ENCODE measurements around the gene SETBP1.

SETBP1 gene

GRCh38 chr18:44998360-44998759, 317.7 kb downstream of the SETBP1 start:
- DNase-seq = no peak

DNA sequence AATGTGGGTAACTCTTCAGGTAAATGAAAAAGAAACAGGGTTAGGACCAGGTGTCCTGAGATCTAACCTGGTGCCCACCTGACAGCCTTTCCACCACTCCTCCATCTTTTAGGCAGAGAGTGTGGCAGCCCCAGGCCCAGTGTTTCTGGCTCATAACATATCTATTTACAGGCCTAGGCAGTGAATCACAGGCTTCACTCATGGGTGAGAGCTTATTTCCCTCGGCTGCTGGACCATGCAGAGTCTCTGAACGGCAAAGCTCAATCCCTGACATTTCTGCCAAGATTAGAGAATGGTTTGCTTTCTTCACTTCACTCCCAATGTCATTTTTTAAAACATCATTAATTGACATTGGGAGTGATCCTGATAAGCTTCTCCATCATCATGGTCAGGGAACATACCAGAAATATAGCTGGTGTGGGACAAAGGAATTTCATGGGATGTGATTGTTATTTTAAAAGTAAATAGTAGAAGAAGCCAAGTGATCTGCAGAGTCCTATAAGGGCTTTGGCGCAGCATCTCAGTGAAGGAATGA, 323.9 kb downstream of the SETBP1 start:
- DNase-seq = no peak

GRCh38 chr18:45006934-45007333, 326.2 kb downstream of the SETBP1 start:
- no peak for DNase-seq

DNA sequence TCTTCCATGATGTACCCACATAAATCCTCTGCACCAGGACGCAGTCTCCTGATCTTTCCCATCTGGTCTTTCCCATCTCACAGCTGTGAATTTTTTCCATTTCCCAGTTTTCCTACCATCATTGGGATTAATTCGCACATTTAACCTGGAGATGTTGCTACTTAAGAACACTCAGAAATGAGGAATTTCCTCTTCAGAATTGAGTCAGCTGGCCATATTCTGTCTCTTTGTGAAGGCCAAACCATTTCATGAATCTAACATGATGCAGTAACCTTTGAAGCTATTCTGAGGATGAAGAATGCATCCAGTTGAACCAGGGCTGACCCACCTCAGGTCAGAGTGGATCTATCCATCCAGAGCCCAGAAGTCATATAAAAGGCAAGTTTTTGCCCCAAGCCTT, 326.8 kb downstream of the SETBP1 start:
- DNase-seq = no peak

DNA sequence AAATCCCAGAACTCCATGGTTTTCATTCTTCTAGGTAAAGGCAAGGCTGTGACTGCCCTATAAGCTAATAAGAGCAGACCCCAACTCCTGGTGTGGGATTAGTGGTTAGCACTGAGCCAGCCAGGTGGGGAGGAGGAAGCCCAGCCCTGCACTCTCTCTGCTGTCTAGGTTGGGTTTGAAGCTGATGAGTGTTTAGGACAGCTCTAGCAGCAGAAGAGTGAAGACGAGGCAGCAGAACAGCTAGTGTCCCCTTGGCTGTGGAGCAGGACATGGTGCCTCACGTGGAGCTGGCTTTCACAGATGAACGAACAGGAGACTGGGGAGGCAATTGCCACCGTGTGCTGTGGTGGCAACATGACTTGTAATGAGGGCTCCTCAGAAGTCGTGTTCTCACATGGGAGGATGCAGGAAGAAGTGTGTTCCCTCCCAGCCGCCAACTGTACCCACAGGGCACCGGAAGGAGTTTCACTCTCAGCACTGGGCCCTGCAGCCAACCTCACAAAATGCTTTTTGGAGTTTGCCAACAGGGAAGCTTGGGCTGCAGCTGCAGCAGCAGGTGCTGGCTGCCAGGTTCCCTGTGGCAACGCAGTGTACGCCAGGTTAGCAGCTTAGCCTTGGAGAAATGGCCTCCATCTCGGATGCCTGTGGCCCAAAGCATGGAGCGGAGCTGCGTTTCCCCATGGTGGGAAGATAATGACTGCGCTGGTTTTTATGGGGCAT, 328.2 kb downstream of the SETBP1 start:
- DNase-seq = no peak

- DNase-seq = no peak
Observed at GRCh38 chr18:45009756-45010155, 329.1 kb downstream of the SETBP1 start.

DNA sequence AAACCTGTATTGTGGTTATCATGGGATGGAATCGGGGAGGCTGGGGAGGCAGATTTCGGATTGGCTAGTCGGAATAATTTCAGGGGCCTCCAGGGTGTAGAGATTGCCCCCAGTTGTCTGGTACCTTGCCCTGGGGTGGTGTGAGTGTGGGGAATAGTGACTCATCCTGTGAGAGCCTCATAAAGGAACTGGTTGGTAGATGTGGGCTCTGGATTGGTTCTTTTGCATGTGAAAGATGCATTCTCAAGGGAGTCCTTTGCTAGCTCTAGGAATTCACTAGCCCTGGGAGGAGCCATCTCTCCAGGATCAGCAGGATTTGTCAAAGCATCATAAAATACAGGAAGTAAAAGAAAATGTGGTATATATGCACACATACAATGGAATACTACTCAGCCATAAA, 331.6 kb downstream of the SETBP1 start:
- no peak for DNase-seq

GRCh38 chr18:45014047-45014501, 333.4 kb downstream of the SETBP1 start:
- no peak for DNase-seq

GRCh38 chr18:45015788-45016128, 335.1 kb downstream of the SETBP1 start:
- no peak for DNase-seq

DNA sequence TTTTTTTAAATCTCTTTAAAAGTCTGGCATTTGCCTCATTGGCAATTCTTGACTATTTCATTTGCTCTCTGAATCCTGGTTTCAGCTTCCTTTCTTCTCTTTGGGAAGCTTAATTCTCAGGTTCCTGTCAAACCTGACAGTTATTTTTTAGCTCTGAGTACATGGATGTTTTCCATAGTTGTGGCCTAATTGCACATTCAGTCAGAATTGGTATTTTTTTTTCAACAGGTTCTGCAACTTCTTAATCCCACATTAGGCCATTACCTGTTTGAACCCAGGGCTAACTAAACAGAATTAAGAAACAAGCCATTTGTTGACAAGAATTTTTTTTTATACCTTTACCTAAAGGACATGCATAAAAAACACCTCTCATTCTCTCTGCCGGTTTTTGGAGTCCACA, 338.8 kb downstream of the SETBP1 start:
- DNase-seq = no peak

- no peak for DNase-seq
Observed at GRCh38 chr18:45023519-45023918, 342.8 kb downstream of the SETBP1 start.

GRCh38 chr18:45024357-45025088, 343.8 kb downstream of the SETBP1 start:
- DNase-seq = no peak

GRCh38 chr18:45025089-45025450, 344.4 kb downstream of the SETBP1 start:
- DNase-seq = no peak

GRCh38 chr18:45026162-45026561, 345.5 kb downstream of the SETBP1 start:
- DNase-seq = no peak

- no peak for DNase-seq
Observed at GRCh38 chr18:45034179-45034578, 353.5 kb downstream of the SETBP1 start.

- no peak for DNase-seq
Observed at GRCh38 chr18:45037618-45038017, 356.9 kb downstream of the SETBP1 start.

DNA sequence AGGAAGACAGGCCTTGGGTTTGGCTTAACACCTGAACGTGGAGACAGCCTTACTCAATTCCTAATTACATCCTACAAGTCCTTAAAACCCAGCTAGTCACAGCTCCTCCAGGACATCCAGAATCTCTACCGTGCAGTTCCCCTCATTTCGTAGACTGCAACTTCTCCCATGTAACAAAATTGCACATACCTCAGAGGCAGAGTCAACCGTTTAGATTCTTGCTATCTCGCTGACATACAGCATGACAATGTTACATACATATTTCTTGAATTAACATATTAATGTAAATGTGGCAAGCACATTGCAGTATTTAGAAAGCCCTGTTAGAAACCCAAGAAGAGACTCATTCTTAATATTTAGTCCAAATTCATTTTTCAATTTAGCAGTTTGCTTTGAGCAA, 358.7 kb downstream of the SETBP1 start:
- no peak for DNase-seq

DNA sequence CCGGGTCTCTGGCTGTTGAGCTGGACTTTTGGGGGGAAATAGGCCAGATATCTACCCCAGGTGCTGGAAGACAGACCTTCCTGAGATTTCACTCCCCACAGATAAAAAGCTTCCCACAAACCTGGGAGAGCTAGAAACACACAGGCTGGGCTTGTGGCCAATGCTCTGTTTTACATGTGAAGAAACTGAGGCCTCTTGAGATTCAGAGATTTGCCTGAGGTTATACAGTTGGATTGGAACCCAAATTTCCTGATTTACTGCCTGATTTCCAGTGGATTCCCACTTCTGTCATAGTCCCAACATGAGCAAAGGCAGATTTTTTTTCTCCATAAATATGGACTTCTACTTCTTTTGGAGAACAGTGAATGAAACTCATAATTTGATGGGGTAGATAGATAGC, 360.2 kb downstream of the SETBP1 start:
- no peak for DNase-seq

DNA sequence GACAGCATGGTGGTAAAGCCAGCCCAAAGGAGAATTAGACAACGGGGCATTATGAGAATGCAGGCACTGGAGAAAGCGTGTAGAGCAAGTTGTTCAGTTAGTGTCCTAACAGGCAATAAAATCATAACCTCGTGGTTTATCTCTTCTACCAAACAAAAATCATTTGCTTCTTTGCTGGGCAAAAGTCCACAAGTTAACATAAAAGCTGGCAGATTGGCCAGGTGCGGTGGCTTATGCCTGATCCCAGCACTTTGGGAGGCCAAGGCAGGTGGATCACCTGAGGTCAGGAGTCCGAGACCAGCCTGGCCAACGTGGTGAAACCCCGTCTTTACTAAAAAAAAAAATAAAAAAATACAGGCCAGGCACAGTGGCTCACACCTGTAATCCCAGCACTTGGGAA, 364.1 kb downstream of the SETBP1 start:
- no peak for DNase-seq

- DNase-seq = no peak
Observed at GRCh38 chr18:45046228-45046627, 365.5 kb downstream of the SETBP1 start.

DNA sequence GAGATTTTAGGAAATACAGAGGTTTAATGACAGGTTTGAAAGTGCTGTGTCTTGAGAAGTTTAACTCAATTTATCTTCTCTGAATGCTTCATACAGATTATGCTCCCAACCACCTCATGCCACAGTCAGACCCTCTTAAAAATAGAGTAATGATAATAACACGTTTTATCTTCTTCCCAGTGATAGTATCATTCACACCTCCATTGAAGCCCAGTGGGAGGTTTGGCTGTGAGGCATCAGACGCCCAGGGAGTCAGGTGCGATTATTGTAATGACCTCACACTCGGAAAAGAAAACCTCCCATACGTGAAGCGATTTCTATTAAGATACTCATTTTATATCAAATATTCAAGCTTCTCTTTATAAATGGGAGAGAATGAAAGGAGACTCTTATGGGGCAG, 366.3 kb downstream of the SETBP1 start:
- no peak for DNase-seq

GRCh38 chr18:45049578-45050319, 369.1 kb downstream of the SETBP1 start:
- no peak for DNase-seq

GRCh38 chr18:45050712-45051601, 370.3 kb downstream of the SETBP1 start:
- no peak for DNase-seq
